Activated CD4-positive, alpha-beta T cell treated with anti-CD3 and anti-CD28 coated beads for 4 hours (primary cell): ENCODE results near the gene DENND4A.
"Not testable (repeated sequence)": the region's sequence is repeated elsewhere in the genome, so short reads cannot be mapped to it uniquely, and the experiment has no call there.

Experiments
- DNase-seq, 2 donors: peaks; one replicate each; pipeline ENCODE4 v3.0.0-alpha.2; 2020

Gene DENND4A

DNA sequence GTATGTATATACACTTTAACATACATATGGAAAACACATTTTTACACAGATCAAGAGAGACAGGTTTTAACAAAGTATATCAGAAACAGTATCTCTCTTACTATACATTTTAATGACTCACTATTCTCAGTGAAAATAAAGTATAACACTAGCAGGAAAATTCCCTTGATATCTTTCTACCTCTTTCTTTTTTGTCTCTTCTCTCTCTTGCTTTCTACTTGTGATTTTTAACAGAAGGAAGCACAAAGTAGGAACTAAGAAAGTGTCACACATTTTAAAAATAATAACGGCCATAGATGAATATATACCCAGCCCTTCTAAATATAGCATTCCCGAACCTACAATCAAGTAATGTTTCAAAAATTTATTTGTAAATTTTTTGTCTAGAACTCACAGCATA lies 4.8 kb downstream of the DENND4A start:
- no peak for DNase-seq

DNA sequence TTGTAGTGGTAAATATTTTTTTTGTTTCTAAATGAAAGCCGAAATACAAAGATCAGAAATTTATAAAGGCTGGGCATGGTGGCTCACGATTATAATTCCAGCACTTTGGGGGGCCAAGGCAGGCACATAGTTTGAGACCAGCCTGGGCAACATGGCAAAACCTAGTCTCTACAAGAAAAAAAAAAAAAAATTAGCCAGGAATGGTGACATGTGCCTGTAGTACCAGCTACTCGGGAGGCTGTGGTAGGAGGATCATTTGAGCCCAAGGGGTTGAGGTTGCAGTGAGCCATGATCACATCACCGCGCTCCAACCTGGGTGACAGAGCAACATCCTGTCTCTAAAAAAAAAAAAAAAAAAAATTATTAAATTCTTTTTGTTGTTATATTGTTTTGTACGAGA lies 6.9 kb downstream of the DENND4A start:
- DNase-seq: no peak

DNA sequence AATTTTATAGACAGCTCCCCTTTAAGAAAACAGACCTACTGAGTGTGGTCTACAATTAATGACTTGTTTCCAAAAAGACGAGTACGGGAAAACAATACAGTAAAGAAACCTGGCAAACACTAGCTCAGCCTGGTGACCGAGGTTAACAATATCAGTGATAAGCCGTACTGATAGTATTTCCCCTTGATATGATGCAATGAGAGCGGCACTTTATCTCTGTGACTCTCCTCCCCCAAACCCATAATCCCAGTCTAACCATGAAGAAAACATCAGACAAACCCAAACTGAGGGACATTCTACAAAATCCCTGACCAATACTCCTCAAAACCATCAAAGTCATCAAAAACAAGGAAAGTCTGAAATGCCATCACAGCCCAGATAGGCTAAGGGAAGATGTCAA lies 8.2 kb downstream of the DENND4A start:
- DNase-seq: no peak

DNA sequence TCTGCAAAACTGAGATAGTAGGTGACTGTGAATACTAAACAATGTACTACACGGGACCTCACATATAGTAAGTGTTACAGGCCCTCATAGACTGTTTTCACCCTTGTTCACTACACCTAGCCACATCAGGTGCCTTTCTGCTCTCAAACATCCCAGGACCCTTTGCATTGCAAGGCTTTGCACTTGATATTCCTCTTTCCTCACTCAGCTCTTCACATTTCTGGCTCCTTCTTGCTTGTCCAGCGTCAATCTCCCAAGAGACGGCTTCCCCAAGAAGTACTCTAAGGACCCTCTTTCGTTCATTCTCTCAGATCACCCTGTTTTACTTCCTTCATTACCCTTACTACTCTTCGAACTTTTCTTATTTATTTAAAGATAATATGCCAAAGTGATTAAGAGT lies 10.0 kb downstream of the DENND4A start:
- no peak for DNase-seq

DNA sequence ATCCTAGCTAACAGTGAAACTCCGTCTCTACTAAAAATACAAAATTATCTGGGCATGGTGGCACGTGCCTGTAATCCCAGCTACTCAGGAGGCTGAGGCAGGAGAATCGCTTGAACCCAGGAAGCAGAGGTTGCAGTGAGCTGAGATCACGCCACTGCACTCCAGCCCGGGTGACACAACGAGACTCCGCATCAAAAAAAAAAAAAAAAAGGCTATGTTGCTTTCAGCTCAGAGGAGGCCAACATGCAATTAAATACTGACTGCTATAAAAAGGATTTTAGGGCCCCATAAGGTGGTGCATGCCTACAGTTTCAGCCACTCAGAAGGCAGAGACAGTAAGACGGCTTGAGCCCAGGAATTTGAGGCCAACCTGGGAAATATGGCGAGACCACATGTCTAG lies 13.4 kb downstream of the DENND4A start:
- DNase-seq: not testable (repeated sequence)

DNA sequence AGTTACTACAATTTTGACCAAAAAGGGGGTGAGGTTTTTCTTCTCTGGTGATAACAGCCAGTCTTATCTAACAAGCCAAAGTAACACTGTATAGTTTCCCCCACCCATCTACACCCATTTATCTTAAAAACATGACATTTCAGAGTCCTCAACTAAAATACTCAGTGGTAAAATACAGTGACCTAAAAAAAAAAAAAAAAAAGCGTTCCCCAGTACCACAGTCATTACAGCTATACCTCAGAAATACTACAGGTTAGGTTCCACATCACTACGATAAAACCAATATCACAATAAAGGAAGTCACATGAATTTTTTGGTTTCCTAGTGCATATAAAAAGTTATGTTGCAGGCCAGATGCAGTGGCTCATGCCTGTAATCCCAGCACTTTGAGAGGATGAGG lies 13.8 kb downstream of the DENND4A start:
- no peak for DNase-seq

DNA sequence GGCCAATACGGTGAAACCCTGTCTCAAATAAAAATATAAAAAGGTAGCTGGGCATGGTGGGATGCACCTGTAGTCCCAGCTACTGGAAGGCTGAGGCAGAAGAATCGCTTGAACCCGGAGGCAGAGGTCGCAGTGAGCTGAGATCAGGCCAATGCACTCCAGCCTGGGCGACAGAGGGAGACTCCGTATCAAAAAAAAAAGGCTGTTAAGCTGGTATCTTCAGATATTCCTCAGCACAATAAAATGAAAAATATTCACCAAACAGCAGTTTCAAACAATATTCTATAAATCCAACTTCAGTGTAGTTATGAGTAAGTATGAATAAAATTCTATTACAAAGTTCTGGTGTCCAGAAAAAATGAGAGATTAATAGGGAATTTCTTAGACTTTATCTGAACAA lies 14.2 kb downstream of the DENND4A start:
- no peak for DNase-seq

DNA sequence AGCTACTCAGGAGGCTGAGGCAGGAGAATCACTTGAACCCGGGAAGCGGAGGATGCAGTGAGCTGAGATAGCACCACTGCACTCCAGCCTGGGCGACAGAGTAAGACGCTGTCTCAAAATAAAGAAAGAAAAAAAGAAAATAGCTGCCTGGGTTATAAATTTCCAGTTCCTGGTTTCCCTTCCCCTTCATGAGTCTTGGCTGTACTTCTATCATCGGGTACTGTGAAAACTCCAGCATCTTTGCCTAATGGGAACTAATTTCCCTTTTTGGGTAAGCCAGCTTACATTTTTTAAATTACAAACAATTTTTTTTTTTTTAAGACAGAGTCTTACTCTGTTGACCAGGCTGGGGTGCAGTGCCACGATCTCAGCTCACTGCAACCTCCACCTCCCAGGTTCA lies 15.0 kb downstream of the DENND4A start:
- DNase-seq: no peak

DNA sequence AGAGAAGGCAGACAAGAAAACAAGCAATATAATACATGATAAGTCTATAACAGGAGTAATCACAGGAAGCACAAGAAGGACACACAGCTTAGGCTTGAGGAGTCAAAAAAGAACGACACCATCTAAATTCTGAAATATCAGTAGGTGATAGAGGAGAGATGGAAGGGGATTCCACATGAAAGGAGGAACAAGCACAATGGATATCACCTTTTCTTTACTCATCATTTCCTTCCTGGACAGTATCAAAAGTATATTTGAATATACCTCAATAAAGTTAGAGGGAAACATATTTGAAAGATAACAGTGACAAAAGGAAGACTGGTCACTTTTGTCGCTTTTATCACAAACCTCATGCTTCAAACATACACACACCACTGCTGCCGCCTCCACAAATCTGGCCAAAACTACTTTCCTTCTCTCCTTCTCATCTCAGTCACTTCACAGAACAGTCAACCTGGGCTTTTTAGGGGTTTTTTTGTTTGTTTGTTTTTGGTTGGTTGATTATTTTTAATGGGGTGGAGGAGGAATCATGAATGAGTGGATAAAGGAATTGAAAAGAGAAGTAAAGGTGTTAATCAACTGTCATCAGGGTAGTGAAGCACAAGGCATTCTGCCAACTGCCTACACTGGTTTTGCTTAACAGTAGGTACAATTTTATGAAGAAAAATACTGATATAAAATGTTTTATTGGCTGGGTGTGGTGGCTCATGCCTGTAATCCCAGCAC lies 18.5 kb downstream of the DENND4A start:
- no peak for DNase-seq

DNA sequence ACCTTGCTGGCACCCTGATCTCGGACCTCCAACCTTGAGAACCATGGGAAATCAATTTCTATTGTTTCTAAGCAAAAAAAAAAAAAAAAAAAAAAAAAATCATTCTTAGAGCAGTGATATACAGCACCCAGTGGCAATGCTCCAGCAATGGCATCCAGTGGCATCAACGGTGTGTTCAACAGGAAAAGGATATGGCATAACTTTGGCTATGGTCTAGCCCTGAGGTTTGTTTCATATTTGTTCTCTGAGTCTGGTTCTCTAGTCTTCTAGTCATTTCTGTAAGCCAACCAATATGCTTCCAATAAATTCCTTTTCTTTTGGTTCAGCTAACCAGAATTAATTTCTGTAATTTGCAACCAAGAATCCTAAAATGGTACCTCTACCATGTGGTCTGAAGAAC lies 19.2 kb downstream of the DENND4A start:
- DNase-seq: no peak

DNA sequence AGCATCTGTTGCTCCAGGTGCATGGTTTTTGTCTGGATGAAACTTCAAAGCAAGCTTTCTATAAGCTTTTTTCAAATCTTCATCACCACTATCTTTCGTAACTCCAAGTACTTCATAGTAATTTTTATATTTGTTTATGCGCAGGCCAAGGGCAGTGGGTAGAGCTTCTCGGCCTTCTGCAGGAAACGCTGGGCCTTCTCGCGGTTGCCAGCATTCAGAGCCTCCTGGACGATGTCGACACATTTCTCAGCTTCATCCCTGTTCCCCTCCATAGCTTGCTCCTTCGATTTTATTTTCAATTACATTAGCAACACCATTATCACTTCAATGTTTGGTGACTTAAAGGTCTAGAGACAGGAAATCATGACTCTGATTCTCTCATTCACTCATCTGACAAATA lies 20.2 kb downstream of the DENND4A start:
- DNase-seq: no peak

DNA sequence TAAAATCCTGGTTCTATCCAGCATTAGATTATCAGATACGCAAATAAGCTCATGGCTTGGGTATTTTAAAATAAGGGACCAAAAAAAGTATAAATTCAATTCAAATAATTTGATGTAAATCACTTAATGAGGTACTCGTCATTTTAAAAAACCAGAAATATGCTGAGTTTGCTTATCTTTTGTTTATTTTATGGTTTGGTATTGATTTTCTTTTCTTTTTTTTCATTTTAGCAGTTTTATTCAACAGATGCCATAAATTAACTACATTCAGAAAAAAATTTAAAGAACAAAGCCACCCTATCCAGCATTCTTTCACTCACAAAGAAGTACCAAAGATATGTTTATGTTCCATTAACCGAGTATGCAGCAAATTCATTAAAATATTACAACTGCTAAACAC lies 22.6 kb downstream of the DENND4A start:
- DNase-seq: no peak

DNA sequence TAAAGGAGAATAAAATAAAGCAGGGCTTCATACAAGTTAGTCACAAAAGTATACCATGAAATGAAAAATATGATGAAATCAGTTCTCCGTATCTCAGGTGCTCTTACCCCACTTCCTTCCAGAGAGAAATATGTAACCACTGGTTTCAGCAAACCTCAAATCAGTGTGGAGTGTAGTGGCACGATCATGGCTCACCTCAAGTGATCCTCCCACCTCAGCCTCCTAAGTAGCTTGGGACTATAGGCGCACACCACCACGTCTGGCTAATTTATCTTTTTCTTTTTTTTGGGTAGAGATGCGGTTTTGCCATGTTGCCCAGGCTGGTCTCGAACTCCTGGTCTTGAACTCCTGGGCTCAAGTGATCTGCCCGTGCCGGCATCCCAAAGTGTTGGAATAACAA lies 24.2 kb downstream of the DENND4A start:
- DNase-seq: no peak

DNA sequence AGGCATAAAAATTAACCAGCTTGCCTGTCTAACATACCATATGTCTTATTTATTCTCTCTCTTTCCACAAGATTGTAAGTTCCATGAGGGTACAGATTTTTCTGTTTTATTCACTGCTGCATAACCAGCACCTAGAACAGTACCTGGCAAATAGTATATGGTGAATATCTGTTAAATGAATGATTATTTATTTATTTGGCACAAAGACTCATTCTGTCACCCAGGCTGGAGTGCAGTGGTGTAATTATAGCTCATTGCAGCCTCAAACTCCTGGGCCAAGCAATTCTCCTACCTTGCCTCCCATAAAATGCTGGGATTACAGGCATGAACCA lies 24.9 kb downstream of the DENND4A start:
- DNase-seq: no peak

DNA sequence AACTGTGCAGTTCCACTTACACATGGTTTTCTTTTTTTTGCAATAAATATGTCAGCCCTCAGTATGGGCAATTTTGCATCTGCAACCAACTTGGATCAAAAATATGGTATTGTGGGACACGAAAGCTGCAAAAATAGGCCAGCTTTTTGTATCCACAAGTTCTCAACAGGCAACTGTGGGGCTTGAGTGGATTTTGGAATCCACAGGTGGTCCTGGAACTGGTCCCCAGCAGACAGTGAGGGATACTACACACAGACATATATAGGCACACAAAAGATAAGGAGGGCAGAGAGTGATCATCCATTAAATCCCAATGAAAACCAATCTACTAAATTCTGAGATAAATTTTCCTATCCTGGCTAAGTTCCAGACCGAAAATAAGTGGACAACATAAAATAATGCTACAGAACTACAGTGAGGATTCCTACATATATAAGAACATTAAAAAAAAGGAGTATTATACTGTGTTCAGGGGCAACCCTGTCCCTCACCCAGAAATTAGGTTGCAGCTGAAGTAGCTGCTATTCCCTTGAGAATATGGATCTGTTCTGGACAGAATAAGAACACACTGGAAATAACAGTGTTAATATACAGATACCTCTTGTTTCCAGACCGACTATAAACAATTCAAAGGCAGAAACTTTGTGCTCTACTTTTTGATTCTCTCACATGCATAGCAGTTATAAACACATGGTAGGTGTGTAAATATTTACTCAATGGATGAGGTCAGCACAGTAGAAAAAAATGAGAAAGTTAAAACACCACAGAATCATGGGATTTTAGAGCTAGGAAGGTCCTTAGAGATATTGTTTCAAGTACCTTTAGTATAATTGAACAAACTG lies 25.4 kb downstream of the DENND4A start:
- DNase-seq: no peak

DNA sequence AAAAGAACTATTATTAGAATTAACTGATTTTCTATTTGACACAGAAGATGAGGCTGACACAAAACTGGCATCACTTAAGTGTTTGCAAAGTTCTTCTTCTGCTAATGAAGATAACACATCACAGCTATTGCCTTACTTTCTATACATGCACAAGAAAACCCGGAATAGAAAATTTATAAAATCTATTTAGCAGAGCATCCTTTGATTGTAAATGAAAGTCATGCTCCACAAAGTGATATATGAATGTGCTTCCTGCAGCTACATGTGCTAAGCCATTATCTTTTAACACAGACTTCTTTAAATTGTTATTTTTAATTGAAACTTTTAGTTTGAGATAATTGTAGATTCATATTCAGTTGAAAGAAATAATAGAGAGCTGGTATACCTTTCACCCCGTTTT lies 27.0 kb downstream of the DENND4A start:
- DNase-seq: no peak

DNA sequence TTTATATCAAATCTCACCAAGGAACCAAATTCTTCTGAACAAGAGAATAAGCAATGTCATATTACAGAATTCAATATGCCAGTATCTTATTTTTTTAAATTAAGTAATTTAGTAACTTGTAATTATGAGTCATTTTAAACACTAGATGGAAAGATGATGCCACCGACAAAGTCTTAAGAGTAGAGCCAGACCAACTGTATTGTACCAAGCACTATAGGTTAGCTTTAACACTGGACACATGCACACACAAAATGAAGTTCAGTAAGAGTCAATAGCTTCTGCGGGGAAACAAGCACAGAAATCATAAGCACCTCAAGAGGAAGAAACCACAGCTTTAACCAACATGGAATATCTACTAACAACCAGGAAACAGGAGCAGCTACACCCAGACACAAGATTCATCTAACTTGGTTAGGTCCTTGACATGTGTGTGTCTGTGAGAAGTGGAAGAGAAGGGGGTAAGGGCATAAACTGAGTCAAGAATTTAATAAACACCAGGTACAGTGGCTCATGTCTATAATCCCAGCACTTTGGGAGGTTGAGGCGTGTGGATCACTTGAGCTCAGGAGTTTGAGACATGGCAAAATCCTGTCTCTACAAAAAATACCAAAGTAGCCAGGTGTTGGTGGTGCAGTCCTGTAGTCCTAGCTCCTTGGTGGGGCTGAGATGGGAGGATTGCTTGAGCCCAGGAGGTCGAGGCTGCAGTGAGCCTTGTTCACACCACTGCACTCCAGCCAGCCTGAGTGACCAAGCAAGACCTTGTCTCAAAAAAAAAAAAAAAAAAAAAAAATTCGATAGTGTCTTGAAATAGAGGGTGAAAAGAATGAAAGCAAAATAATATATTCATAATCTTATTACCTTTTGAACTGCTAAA lies 28.9 kb downstream of the DENND4A start:
- no peak for DNase-seq

DNA sequence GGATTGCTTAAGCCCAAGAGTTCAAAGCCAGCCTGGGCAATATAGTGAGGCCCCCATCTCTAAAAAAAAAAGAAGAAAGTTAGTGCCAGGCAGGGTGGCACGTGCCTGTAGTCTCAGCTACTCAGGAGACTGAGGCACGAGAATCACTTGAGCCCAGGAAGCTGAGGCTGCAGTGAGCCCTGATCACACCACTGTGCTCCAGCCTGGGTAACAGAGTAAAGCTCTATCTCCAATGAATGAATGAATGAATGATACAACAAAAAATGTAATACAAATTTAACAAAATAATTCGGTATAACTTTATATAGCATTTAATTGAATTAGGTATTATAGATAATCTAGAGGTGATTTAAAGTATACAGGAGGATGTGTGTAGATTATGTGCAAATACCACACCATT lies 29.7 kb downstream of the DENND4A start:
- no peak for DNase-seq

DNA sequence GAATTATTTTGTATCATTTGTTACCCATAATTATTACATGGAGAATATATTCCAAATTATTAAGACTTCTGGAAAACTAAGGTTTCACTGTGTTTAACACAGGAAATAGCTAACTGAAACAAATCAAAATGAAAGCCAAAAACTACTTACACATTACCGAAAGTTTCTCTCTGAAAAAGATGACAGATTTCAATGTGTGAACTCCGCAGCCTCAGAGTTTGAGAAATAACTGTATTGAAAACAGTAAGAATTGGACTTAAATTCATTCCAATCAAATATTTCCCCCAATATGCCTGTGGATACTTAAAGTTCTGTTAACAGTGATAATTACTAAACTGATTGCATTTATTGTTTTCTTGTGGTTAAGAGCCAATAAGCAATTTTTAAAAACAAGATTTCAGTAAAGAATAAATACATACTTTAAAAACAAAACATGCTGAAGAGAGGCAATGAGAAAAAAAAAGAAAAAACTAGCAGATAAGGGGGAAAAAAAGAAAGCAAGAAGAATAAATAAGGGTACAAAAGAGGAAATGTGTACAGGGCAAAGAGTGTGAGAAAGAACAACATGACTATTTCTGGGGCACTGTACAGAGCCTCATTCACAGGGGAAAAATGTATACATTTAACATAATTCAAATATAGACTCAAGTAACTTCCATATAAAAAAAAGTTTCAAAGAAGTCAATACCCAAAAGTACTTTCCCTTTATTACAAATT lies 30.7 kb downstream of the DENND4A start:
- no peak for DNase-seq

DNA sequence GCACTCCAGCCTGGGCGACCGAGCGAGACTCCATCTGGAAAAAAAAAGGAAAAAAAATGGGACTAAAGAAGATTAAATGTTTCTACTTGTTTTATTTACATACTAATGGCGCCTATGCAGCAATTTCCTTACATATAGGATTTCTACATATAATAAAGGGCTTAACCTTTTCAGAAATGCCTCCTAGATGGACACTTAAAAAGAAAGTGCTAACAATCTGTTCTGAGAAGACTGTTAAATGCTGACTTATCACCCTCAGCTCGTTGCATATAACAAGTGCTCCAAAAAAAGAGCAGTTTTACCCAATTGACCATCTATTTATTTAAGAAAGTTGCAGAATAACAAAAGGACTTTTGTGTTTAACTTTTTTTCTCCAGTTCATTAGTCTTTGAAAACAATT lies 32.7 kb downstream of the DENND4A start:
- no peak for DNase-seq

DNA sequence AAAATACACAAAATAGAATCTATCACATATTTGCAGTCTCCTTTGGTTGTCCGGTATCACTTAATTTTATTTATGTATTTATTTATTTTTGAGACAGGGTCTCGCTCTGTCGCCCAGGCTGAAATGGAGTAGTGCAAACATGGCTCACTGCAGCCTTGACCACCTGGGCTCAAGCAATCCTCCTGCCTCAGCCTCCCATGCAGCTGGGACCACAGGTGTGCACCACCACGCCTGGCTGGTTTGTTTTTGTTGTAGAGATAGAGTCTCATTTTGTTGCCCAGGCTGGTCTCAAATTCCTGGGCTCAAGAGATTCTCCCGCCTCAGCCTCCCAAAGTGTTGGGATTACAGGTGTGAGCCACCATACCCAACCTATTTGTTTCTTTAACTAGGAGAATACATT lies 33.9 kb downstream of the DENND4A start:
- no peak for DNase-seq

DNA sequence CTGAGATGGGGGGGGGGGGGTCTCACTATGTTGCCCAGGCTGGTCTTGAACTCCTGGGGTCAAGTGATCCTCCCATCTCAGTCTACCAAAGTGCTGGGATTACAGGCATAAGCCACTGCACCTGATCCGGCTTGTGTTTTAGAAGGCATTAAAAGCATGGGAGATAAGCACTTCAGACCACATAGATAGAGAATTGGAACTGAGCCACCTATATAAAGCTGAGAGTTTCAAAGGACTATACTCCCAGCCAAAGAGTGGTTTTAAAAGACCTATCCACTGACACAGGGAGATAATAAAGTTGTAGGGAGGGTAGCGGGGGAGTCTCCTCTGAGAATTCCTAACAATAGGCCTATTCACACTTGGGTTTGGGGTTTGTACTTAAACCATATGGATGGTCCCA lies 34.8 kb downstream of the DENND4A start:
- no peak for DNase-seq

DNA sequence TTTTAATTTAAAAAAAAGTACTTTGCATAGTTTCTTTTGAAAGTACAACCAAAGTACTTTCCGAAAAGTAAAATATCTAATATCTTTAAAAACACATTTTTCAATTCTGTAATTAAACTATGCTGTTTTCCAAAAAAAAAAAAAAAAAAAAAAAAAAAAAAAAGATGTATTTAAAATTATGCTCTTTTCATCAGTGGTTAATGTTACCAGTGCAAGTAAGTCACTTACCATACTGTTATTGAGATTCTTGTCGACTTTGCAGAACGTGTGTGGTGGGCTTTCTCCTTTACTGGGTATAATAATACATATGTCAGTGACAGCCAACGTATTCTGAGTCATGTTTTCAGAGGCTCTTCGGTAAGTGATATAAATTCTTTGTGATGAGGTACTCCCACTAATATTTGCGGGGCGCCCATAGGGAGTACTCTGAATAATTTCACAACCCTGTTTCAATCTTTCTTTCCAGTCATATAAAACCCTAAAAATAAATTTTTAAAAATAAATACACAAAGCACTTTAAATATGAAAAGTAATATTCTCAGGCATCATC lies 39.9 kb downstream of the DENND4A start:
- DNase-seq: no peak
